ENCODE data around the gene SNX10.

The SNX10 gene

DNA sequence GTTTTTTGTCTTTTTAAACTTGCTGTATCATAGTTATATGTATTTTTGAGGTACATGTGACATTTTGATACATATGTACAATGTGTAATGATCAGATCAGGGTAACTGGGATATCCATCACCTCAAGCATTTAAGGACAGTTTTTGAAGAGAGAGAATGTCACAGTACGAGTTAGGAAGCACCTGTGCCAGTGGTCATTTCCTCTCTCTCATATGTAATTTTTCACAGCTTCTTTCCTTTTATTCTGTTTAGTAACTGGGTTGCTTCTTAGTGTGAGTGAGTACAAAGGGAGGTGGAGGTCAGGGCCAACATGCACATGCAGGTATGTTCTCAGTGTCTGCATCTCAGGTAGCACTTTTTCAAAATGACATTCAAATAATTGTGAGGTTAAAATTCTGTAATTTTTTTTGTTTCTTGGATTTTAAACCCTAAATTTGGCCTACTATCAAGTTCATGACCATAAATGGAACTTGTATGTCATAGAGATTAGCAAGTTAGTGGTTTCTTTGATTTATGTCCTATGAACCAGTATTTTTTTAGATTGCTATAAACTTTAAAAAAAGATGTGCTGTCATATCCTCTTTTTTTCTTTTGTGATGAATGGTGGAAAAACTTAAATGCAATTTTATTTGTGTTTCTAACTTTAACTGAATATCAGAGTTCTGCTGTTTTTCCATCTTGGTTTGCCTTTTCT lies 42.7 kb downstream of the SNX10 start:
- FAIRE-seq (no peak), DNase-seq (ENCODE audit: insufficient read length, low spot score) (no peak)
- TF ChIP-seq POLR2A (IDR thresholded peaks at IDR 0.05; ENCODE audit: low read depth, low read length): no peak

GRCh38 chr7:26337232-26337865 lies 45.7 kb downstream of the SNX10 start:
- FAIRE-seq: no peak
- TF ChIP-seq POLR2A (IDR thresholded peaks at IDR 0.05; ENCODE audit: low read depth, low read length): no peak
- no peak for DNase-seq (ENCODE audit: insufficient read length, low spot score)

DNA sequence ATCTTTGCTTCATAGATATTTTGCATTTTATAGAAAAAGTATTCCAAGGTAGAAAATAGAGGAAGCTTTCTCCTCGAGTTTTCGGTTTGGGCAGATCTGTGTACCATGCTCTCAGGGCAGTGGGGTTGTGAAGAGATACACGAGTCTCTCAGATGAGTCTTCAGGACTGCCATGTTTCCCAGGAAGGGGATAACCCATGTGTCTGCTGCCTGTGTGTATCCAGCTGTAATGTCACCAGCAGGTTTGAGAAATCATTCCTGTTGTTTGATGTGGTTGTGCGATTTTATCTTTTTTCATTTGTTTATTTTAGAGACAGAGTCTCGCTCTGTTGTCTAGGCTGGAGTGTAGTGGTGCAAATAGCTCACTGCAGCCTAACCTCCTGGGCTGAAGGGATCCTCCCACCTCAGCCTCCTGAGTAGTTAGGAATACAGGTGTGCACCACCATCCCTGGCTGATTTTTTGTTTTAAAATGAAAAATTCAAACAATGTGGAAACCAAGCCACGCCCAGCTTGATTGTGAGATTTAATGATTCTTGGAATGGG lies 48.9 kb downstream of the SNX10 start:
- DNase-seq (ENCODE audit: insufficient read length, low spot score) (no peak), FAIRE-seq (no peak)
- no peak for TF ChIP-seq POLR2A (IDR thresholded peaks at IDR 0.05; ENCODE audit: low read depth, low read length)

DNA sequence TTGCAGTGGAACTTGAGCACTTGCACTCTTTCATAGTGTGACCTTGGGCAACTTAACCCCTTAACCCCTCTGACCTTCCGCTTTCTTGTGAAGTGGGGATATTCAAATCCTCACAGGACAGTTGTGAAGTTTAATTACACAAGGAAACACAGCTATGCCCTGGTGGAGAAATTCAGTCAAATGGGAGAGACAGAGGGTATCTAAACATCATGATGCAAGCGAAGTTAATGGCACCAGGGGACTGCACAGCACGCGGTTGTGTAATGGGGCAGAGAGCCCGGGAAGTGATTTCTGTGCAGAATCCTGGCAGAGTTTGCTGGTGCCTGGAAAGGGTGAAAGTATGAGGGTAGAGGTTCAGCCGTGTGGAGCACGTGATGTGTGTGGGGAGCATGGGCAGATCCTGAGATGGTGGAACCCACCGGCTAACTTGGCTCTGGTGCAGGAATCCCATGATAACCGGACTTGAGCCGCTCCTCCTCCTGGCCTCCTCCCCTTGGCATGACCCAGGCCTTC lies 51.7 kb downstream of the SNX10 start:
- FAIRE-seq (no peak), DNase-seq (ENCODE audit: insufficient read length, low spot score) (no peak)
- no peak for TF ChIP-seq POLR2A (IDR thresholded peaks at IDR 0.05; ENCODE audit: low read depth, low read length)

- no peak for TF ChIP-seq POLR2A (IDR thresholded peaks at IDR 0.05; ENCODE audit: low read depth, low read length)
- no peak for FAIRE-seq
- no peak for DNase-seq (ENCODE audit: insufficient read length, low spot score)
Measured at GRCh38 chr7:26343837-26344236, 52.2 kb downstream of the SNX10 start.

GRCh38 chr7:26345202-26345601 lies 53.5 kb downstream of the SNX10 start:
- FAIRE-seq: no peak
- no peak for TF ChIP-seq POLR2A (IDR thresholded peaks at IDR 0.05; ENCODE audit: low read depth, low read length)
- DNase-seq (ENCODE audit: insufficient read length, low spot score): no peak

- TF ChIP-seq POLR2A (IDR thresholded peaks at IDR 0.05; ENCODE audit: low read depth, low read length): no peak
- DNase-seq (ENCODE audit: insufficient read length, low spot score) (no peak), FAIRE-seq (no peak)
Measured at GRCh38 chr7:26345837-26346236, 54.2 kb downstream of the SNX10 start.

DNA sequence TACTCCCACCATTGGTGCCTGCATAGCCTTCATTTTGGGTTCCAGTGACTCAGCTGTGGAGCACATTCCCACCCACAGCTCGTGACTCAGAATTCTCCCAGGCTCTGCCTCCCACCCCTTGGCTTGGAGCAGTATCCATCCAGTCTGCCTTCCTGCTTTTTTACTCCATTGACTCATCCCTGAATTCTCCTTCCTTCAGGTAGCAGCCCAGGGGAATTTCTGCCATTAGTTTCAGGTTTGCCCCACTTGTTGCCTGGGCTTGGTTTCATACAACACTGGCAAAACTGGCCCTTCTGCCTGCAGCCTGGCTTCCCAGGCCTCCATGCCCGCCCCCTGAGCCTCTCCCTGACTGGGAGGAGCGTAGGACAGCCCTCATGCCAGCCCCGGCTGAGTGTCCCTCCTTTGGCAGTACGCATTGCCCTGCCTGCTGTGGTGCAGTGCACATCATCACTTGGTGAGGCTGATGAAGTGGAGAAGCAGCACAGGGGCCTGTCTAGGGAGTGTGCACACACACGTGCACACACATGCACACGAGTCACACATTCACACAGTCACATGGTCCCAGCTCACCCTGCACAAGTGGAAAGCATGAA lies 55.0 kb downstream of the SNX10 start:
- FAIRE-seq: peak; percentile 88
- TF ChIP-seq POLR2A (IDR thresholded peaks at IDR 0.05; ENCODE audit: low read depth, low read length): no peak
- peak; percentile 92 for DNase-seq (ENCODE audit: insufficient read length, low spot score)

- FAIRE-seq (no peak), DNase-seq (ENCODE audit: insufficient read length, low spot score) (no peak)
- no peak for TF ChIP-seq POLR2A (IDR thresholded peaks at IDR 0.05; ENCODE audit: low read depth, low read length)
Measured at GRCh38 chr7:26348234-26348851, 56.7 kb downstream of the SNX10 start.

DNA sequence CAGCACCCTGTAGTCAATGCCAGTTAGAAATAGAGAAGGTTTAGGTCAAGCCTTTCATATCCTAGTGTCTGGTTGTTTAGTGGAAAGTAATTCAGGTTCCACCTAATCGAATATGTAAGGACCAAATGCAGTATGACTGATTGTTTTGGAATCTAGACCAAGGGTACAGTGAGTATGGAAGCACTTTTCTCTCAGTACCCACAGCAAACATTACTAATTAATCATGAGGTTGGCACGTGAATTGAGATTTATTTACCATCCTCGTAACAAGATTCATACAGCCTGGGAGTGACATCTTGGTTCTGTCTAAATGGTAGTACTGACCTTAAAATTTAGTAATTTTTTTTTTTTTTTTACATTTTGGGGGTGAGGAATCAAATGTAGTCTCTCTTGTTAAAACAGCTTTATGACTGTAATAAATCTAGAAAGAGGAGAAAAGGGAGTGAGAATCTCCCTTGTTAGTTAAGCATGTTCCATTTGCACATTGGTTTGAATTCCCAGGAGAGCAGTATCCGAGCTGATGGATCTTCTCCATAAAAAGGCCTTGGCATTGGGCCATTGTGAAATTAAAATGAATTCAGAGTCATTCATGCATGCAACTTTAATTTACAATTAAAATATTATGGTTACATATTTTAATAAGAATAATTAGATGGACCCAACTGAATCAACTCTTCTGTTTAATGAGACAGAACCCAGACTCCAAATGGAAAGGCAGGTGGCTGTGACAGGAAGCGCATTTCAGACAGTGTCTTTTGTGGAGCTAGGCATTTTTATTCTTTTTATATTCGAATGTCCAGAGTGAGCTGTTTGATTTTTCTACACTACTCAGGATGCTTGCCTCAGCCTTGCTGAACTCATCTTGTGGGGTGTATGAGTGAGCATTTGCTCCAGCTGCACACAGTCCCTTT lies 57.6 kb downstream of the SNX10 start:
- DNase-seq (ENCODE audit: insufficient read length, low spot score): no peak
- FAIRE-seq: peak; percentile 50
- no peak for TF ChIP-seq POLR2A (IDR thresholded peaks at IDR 0.05; ENCODE audit: low read depth, low read length)

DNA sequence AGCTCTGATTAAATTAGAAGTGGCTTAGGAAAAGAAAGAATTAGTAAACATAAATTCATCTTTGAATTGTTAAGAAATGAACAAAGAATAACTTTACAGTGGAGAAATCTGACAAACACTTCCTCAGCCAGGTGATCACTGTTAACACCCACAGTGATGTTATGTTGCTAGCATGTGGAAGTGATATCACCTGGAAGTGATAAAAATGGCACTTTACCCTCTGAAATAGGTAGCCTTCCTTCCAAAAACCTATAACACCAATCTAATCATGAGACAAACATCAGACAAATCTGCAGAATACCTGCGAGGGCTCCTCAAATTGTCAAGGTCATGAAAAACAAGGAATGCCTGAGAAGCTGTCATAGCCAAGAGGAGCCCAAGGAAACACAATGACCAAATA lies 59.5 kb downstream of the SNX10 start:
- FAIRE-seq: no peak
- no peak for DNase-seq (ENCODE audit: insufficient read length, low spot score)
- no peak for TF ChIP-seq POLR2A (IDR thresholded peaks at IDR 0.05; ENCODE audit: low read depth, low read length)

GRCh38 chr7:26356229-26356628 lies 64.6 kb downstream of the SNX10 start:
- no peak for TF ChIP-seq POLR2A (IDR thresholded peaks at IDR 0.05; ENCODE audit: low read depth, low read length)
- DNase-seq (ENCODE audit: insufficient read length, low spot score) (no peak), FAIRE-seq (no peak)

All from H54 (cell line).